HAP-1 (cell line): ENCODE measurements around the gene MVD.
A peak's percentile ranks its signal among the peaks of the same experiment; 100 is the strongest.

ENCODE experiments used
- DNase-seq, 2 experiments: peaks; one replicate each; pipeline ENCODE4 v3.0.0-alpha.2; 2016 to 2020; ENCODE audit warnings: low spot score in 2 of 2
- H3K27me3 ChIP-seq: fragments of 250-450 bp; sonication (Bioruptor Pico); 2 replicates; pipeline ENCODE4 v1.5.1; 2020; ENCODE audit warnings: low read depth, mild to moderate bottlenecking, moderate library complexity
- H3K36me3 ChIP-seq: fragments of 250-450 bp; sonication (Bioruptor Pico); replicated peaks from 2 replicates; pipeline ENCODE4 v1.5.1; 2020; ENCODE audit warnings: mild to moderate bottlenecking
- H3K4me1 ChIP-seq: fragments of 250-450 bp; sonication (Bioruptor Pico); 2 replicates; pipeline ENCODE4 v1.5.1; 2020; ENCODE audit warnings: mild to moderate bottlenecking
- H3K4me3 ChIP-seq: fragments of 250-450 bp; sonication (Bioruptor Pico); 2 replicates; pipeline ENCODE4 v1.5.1; 2020; ENCODE audit warnings: mild to moderate bottlenecking, moderate library complexity
- H3K9me3 ChIP-seq: fragments of 250-450 bp; sonication (Bioruptor Pico); 2 replicates; pipeline ENCODE4 v1.5.1; 2020; ENCODE audit warnings: mild to moderate bottlenecking, moderate library complexity
- in situ Hi-C: fragments of 300-500 bp; cut with MboI; formaldehyde crosslinking; loops from 3 replicates; pipeline ENCODE4 v1.14.3; 2020; ENCODE audit warnings: low sequenced_read_pairs, inconsistent platforms, mixed read lengths

MVD gene

DNA sequence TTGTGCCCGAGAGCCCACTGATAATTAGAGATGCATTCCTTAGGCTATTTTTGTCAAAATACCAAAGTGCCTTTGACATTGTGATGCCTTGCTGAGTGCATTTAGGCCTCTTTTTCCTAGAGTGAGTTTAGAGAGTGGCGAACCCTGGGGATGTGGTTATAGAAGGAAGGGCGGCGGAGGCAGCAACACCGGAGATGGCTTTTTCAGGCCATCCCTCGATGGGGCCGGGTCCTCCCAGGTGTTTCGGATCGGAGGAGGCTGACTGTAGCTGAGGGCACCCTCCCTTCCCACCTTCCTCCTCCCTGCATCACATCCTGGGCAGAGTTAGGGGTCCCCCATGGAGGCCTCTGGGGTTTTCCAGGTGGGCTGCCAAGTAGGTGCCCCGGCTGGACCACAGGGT, 30.0 kb upstream of the MVD start:
- in situ Hi-C loops, result no loop called here
- DNase-seq, result no peak
- Histone ChIP-seq H3K36me3 (peaks cover 4% of the 10 kb centered on the region), H3K27me3 (no peaks in the 10 kb centered on the region; the same call in 1 of the 2 replicates), H3K9me3 (no peaks in the 10 kb centered on the region), H3K4me3 (no peak overlapping the region), H3K4me1 (no peaks in the 10 kb centered on the region)

DNA sequence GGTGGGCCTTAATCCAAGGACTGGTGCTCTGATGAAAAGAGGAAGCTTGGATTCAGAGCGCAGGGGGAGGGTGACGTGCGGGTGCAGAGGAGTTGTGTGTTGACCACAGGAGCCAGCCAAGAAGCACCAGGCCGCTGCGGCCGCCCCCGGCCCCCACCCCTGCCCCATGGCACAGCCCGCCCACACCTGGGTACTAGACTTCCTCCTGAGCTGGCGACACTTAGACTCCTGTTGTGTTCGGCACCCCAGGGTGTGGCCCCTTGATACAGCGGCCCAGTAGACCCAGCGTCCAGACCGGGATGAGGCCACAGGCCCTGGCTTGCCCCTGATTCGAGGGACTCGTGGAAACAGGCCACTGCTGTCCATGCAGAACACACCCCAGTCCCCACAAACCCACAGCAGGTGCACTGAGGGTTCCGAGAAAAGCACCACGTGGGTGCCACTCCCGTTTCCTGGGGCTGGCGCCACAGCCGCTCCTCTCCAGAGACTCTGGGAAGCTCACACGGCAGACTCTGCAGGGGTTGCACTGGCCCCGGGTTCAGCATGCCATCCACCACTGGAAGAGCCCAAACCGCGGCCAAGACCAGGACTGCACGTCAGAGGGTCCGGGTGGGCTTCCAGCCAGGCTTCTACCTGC, 29.2 kb upstream of the MVD start:
- DNase-seq, result no peak
- Histone ChIP-seq H3K4me3 (no peak overlapping the region), H3K9me3 (no peaks in the 10 kb centered on the region), H3K27me3 (no peaks in the 10 kb centered on the region; the same call in 1 of the 2 replicates), H3K4me1 (no peaks in the 10 kb centered on the region), H3K36me3 (no peaks in the 10 kb centered on the region; the same call in 1 of the 2 replicates)
- in situ Hi-C loops, result no loop called here

DNA sequence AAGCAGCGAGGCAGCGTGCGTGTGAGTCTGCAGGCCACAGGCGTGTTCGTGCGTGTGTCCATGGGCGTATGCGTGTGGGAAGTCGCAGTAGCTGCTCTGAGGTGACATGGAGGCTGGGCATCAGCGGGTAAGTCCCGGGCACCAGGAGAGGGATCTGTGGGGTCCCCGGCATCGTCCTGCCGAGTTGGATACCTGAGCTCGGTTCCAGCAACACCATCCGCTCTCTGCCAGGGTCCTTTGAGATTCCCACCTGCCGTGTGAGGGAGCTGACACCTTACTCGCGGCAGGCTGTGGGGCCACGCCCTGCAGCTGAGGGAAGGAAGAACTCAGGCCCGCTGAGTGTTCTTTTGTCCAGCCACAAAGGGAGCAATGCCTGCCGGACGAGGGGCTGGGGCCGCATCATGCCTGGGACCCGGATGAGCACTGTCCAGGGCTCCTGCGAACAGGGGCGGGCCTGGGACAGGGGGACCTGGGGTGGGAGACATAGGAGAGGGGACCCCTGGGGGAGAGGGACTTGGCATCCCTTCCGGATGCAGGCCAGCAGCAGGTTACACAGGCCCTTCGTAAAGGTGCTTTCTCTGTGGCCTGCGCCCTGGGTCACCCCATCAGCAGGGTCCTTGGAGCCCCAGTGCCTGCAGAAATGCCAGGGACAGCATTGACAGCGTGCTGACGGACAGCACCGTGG, 28.4 kb upstream of the MVD start:
- no peak overlapping the region for H3K4me3 ChIP-seq
- in situ Hi-C loops, result no loop called here
- no peaks in the 10 kb centered on the region for H3K36me3 ChIP-seq
- DNase-seq, result no peak
- H3K9me3 ChIP-seq, result no peaks in the 10 kb centered on the region
- H3K27me3 ChIP-seq, result no peaks in the 10 kb centered on the region; the same call in 1 of the 2 replicates
- H3K4me1 ChIP-seq, result no peaks in the 10 kb centered on the region; the same call in 1 of the 2 replicates

DNA sequence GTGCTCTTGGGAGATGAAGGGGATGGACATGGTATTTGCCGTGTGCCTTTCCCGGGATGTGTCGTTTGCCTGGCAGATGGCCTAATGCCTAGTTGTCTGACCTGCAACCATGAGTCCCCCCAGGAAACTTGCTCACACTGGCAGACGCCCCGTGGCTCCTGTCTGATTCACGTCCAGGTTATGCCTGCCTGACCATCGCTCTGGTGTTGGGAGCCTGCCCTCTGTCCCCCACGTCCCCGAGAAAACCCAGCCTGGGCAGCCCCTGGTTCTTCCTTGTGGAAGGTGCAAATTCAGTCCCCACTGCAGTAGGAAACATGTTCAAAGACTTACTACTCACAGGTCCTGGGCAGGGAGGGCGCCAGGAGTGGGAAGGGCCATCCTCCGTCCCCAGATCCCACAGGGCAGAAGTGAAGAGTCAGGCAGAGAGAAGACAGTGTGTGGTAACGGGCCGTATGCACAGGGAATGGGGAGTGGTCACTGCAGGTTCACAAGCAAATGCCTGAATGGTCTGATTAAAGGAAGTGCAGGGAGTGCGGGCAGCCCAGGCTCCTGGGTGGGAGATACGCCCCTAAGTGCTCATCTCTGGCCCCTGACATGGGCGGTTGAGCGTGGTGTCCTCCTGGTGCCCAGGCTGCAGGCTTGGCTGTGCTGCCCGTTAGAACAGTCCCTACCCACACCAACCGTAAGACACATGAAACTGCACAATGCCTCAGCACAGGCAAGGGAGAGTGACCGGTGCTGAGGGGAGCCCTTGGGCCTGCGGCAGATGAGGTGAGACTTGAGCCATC, 27.6 kb upstream of the MVD start:
- no peaks in the 10 kb centered on the region for H3K36me3 ChIP-seq
- H3K4me3 ChIP-seq, result no peak overlapping the region
- H3K9me3 ChIP-seq, result no peaks in the 10 kb centered on the region
- peaks cover 2% of the 10 kb centered on the region; the same call in 1 of the 2 replicates for H3K4me1 ChIP-seq
- H3K27me3 ChIP-seq, result peaks cover 2% of the 10 kb centered on the region
- no peak for DNase-seq
- in situ Hi-C loops, result no loop called here

GRCh38 chr16:88688013-88688778, 25.3 kb upstream of the MVD start:
- in situ Hi-C loops, result no loop called here
- Histone ChIP-seq H3K4me3 (no peak overlapping the region), H3K4me1 (peaks cover 5% of the 10 kb centered on the region; the same call in 1 of the 2 replicates), H3K9me3 (no peaks in the 10 kb centered on the region), H3K27me3 (peaks cover 8% of the 10 kb centered on the region), H3K36me3 (no peaks in the 10 kb centered on the region)
- DNase-seq, result no peak

DNA sequence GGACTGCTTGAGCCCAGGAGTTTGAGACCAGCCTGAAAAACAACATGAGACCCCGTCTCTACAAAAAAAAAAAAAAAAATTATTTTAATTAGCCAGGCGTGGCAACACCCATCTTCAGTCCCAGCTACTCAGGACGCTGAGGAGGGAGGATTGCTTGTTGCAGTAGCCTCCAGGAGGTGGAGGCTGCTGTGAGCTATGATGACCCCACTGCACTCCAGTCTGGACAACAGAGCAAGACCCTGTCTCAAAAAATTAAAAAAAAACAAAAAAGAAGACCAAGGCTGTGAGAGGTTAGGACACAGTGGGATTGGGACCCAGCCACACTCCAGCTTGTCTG, 24.8 kb upstream of the MVD start:
- DNase-seq, result no peak
- no peak overlapping the region for H3K4me3 ChIP-seq
- peaks cover 8% of the 10 kb centered on the region for H3K27me3 ChIP-seq
- in situ Hi-C loops, result no loop called here
- no peaks in the 10 kb centered on the region for H3K36me3 ChIP-seq
- H3K4me1 ChIP-seq, result peaks cover 5% of the 10 kb centered on the region; the same call in 1 of the 2 replicates
- no peaks in the 10 kb centered on the region for H3K9me3 ChIP-seq

DNA sequence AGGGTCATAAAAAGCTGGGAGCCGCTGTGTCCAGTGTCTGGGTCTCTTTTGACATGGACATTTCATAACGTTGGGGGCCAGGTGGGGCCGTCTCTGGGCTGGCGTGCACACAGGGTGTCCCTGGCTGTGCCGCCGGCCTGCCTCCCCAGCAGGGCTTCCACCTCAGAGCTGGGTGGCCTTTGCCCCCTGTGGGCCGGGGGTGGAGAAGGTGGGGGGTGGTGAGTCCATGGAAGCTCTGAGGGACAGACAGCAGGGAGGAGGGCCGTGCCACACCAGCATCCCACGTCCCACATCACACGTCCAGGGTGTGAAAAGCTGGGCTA, 24.3 kb upstream of the MVD start:
- DNase-seq, result no peak
- peaks cover 8% of the 10 kb centered on the region for H3K27me3 ChIP-seq
- in situ Hi-C loops, result no loop called here

GRCh38 chr16:88686439-88687253, 23.8 kb upstream of the MVD start, which contains the start of gene SNAI3:
Gene SNAI3, minus strand, starts transcription at chr16:88686507. Its CDS starts 101 bp downstream, at chr16:88686406.
- H3K4me3 ChIP-seq, result peak within 1 kb of the TSS; percentile 41
- H3K27me3 ChIP-seq, result peaks cover 8% of the 10 kb centered on the region
- peak; percentile 82 to 93 for DNase-seq
- in situ Hi-C loops, result no loop called here
- no peaks in the 10 kb centered on the region for H3K36me3 ChIP-seq
- peaks cover 5% of the 10 kb centered on the region; the same call in 1 of the 2 replicates for H3K4me1 ChIP-seq
- H3K9me3 ChIP-seq, result no peaks in the 10 kb centered on the region

More for the DNA sequence above, 24.3 kb upstream of the MVD start:
- Histone ChIP-seq H3K9me3 (no peaks in the 10 kb centered on the region), H3K36me3 (no peaks in the 10 kb centered on the region), H3K4me1 (peaks cover 5% of the 10 kb centered on the region; the same call in 1 of the 2 replicates), H3K4me3 (no peak overlapping the region)

DNA sequence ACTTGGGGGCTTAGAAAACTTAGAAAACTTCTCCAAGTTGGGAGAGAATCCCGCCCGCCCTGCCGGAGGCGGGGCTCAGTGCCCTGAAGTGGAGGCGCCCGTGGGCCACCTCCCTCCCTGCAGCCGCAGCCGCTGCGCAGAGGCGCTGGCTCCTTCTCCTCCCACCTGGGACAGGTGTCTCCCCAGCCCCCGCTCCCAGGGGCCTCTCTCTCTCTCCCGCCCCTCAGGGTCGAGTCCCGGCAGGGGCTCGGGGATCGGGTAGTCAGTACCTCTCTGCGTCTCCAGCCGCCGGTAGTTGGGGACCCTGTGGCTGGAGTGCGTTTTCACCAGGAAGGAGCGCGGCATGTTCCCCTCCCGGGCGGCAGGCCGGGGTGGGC, 23.2 kb upstream of the MVD start:
- H3K4me1 ChIP-seq, result peaks cover 5% of the 10 kb centered on the region; the same call in 1 of the 2 replicates
- in situ Hi-C loops, result no loop called here
- H3K4me3 ChIP-seq, result peak overlapping the region; percentile 41
- no peaks in the 10 kb centered on the region for H3K9me3 ChIP-seq
- DNase-seq, result peak in 1 of 2 experiments; percentile 37
- H3K27me3 ChIP-seq, result peaks cover 8% of the 10 kb centered on the region
- no peaks in the 10 kb centered on the region for H3K36me3 ChIP-seq

DNA sequence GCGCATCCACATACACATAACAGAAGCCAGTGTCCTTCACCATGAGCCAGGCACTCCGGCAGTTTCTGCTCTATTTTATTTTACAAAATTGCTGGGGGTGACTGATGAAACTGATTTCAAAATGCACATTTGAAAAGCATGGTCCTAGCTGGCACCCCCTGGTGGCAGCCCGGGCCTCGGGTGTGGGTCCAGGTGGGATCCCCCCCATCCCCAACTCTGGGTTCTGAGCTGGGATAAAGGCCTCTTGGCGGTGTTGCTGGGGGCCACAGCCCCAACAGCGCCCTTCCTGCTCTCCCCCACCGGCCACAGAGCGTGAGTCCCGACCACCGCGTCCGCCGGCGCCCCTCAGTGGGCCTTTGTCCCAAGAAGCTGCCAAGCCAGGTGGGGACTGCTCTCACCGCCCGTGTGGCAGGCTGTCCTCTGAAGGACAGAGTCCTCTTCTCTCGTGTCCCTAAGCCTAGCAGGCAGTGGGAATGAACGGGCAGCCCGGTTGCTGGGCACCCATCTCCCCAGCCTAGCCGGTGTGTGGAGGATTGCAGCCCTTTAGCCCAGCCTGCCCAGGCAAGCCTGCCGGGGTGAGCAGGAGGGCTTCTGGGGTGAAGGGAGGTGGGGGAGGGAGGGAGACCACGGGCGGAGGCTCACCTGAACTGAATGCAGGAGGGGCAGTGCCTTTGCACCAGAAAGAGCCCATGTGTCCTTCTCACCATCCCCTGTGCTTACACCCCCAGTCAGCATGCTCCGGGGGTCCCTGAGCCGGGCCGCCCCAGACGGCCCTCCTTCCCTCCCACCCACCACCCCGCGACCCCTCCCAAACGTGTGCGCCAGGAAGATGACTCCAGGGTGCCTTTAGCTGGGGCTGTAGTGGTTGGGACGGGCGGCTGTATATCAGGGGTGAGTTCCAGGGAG, 22.5 kb upstream of the MVD start:
- H3K4me3 ChIP-seq, result peak overlapping the region; percentile 41
- H3K9me3 ChIP-seq, result no peaks in the 10 kb centered on the region
- H3K4me1 ChIP-seq, result peaks cover 5% of the 10 kb centered on the region; the same call in 1 of the 2 replicates
- peak in 1 of 2 experiments; percentile 50 for DNase-seq
- in situ Hi-C loops, result no loop called here
- no peaks in the 10 kb centered on the region for H3K36me3 ChIP-seq
- peaks cover 8% of the 10 kb centered on the region for H3K27me3 ChIP-seq

DNA sequence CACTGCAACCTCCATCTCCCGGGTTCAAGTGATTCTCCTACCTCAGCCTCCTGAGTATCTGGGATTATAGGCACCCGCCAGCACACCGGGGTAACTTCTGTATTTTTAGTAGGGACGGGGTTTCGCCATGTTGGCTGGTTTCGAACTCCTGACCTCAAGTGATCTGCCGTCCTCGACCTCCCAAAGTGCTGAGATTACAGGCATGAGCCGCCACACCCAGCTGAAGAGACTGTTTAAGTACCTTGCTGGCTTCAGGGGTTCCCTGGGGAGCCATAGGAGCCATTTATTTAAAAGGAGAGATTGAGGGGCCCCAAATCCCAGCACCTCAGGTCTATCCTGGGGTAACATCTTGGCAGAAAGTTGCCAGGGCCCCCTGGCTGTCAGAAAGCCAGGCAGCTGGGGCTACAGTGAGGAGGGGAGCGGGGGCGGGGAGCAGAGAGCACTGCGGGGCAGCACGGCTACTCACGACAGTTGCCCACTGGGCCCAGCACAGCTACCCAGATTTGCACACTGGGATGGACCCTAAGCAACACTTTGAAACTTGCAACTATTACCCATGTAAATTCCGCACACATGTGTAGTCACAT, 21.8 kb upstream of the MVD start:
- Histone ChIP-seq H3K27me3 (peaks cover 8% of the 10 kb centered on the region), H3K9me3 (no peaks in the 10 kb centered on the region), H3K4me1 (peaks cover 5% of the 10 kb centered on the region; the same call in 1 of the 2 replicates), H3K4me3 (no peak overlapping the region), H3K36me3 (no peaks in the 10 kb centered on the region)
- no peak for DNase-seq
- in situ Hi-C loops, result no loop called here
